Common myeloid progenitor, CD34-positive (primary cell): ENCODE measurements around the gene CDON.

Experiments used
- CTCF ChIA-PET: fragments of 350-600 bp; sonication (Branson Sonifier 250); formaldehyde crosslinking; loops from one replicate; lab custom pipeline; 2021; ENCODE audit warnings: antibody characterized with exemption; lab: Charles Lee
- POLR2A ChIA-PET: fragments of 350-600 bp; sonication (Branson Sonifier 250); formaldehyde crosslinking; loops from one replicate; lab custom pipeline; 2021; ENCODE audit warnings: antibody characterized with exemption; lab: Charles Lee
- DNase-seq, 3 donors: peaks; one replicate each; pipeline versions ENCODE4 v3.0.0 to v3.0.0-alpha.2; 2013
- H3K27ac ChIP-seq, 2 experiments: 1 replicate in 1 of 2; 2 replicates in 1 of 2; pipeline ENCODE4 v1.7.0; 2013; ENCODE audit warnings: inconsistent platforms in 2 of 2, low read length in 2 of 2, mild to moderate bottlenecking in 2 of 2, low read depth in 1 of 2, moderate library complexity in 1 of 2; ENCODE audit not compliant: severe bottlenecking in 2 of 2, insufficient read depth in 1 of 2, poor library complexity in 1 of 2
- H3K27me3 ChIP-seq, 5 experiments: replicated peaks in 2 of 5; 1 replicate in 3 of 5; 2 replicates in 2 of 5; pipeline versions ENCODE4 v1.6.1 to v1.7.0; 2013; ENCODE audit warnings: low read length in 4 of 5, mild to moderate bottlenecking in 2 of 5, moderate library complexity in 2 of 5, inconsistent platforms in 1 of 5; ENCODE audit not compliant: insufficient read depth in 5 of 5, control insufficient read depth in 4 of 5
- H3K36me3 ChIP-seq, 4 experiments: 1 replicate in 2 of 4; 2 replicates in 2 of 4; pipeline versions ENCODE4 v1.6.1 to v1.7.0; 2013; ENCODE audit warnings: low read length in 3 of 4, control low read depth in 1 of 4, mild to moderate bottlenecking in 1 of 4; ENCODE audit not compliant: control insufficient read depth in 4 of 4, insufficient read depth in 4 of 4
- H3K4me1 ChIP-seq, 4 experiments: 1 replicate in 3 of 4; 2 replicates in 1 of 4; pipeline versions ENCODE4 v1.6.1 to v1.7.1; 2013; ENCODE audit warnings: low read length in 3 of 4, mild to moderate bottlenecking in 3 of 4, control low read depth in 1 of 4, inconsistent platforms in 1 of 4, moderate library complexity in 1 of 4; ENCODE audit not compliant: control insufficient read depth in 4 of 4, insufficient read depth in 4 of 4; ENCODE audit errors: control extremely low read depth in 1 of 4
- H3K4me3 ChIP-seq, 7 experiments: 1 replicate in 4 of 7; 2 replicates in 3 of 7; pipeline versions ENCODE4 v1.5.1 to v1.7.0; 2013; ENCODE audit warnings: mild to moderate bottlenecking in 7 of 7, low read length in 6 of 7, moderate library complexity in 6 of 7, inconsistent platforms in 2 of 7, low read depth in 2 of 7, control low read depth in 1 of 7; ENCODE audit not compliant: insufficient read depth in 4 of 7, control insufficient read depth in 1 of 7; ENCODE audit errors: extremely low read depth in 1 of 7
- H3K9me3 ChIP-seq, 5 experiments: 1 replicate in 4 of 5; 2 replicates in 1 of 5; pipeline versions ENCODE4 v1.6.1 to v1.7.1; 2013; ENCODE audit warnings: low read length in 4 of 5, mild to moderate bottlenecking in 2 of 5, inconsistent platforms in 1 of 5, low read depth in 1 of 5, moderate library complexity in 1 of 5; ENCODE audit not compliant: control insufficient read depth in 4 of 5, insufficient read depth in 2 of 5; ENCODE audit errors: control extremely low read depth in 1 of 5
- WGBS: methylation state at CpG from one replicate; pipeline ENCODE4 v1.1.5; 2013; ENCODE audit not compliant: insufficient coverage; 5-methylcytosine and 5-hydroxymethylcytosine counted together

CDON gene

DNA sequence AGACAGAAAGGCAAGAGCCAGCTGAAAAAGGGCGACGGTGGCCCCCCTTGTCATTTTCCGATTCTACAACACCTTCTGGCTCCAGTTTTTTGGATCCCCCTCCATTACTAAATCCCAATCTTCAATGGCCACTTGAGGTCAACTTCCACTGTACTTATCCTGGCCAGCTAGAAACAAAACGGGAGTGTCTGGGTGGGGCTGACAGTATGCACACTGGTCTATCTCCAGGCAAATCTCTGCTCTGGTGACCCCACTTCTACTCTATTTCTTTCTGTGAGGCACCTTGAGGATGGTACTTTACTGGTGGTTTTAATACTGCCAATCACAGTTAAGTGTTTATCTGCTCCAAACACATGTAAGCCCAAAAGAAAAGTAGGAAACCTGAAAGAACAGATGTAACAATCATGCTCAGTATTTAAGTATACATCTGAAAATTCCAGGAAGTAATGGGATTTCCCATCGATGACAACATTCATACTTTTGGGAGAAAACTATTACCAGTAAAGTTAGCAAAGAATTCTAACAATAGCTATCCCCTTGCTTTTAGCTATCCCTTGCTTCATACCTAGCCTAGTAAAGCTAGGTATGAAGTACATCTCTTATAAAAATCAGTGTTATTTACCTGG, 16.0 kb downstream of the CDON start:
- Histone ChIP-seq H3K27ac (no peak overlapping the region), H3K27me3 (peaks cover 0 to 59% (median 8%) of the 10 kb centered on the region in 5 experiments), H3K4me3 (no peak overlapping the region), H3K9me3 (no peaks in the 10 kb centered on the region), H3K4me1 (no peaks in the 10 kb centered on the region), H3K36me3 (no peaks in the 10 kb centered on the region)
- WGBS, result 70% methylated on average over 5 of the region's 5 CpGs
- CTCF ChIA-PET, result no interaction called here
- POLR2A ChIA-PET, result interaction anchor here (0.6 kb wide), 1 partner anchor 71 kb away, joined by 3 read pairs; no protein-coding TSS in a partner anchor
- DNase-seq, result no peak

DNA sequence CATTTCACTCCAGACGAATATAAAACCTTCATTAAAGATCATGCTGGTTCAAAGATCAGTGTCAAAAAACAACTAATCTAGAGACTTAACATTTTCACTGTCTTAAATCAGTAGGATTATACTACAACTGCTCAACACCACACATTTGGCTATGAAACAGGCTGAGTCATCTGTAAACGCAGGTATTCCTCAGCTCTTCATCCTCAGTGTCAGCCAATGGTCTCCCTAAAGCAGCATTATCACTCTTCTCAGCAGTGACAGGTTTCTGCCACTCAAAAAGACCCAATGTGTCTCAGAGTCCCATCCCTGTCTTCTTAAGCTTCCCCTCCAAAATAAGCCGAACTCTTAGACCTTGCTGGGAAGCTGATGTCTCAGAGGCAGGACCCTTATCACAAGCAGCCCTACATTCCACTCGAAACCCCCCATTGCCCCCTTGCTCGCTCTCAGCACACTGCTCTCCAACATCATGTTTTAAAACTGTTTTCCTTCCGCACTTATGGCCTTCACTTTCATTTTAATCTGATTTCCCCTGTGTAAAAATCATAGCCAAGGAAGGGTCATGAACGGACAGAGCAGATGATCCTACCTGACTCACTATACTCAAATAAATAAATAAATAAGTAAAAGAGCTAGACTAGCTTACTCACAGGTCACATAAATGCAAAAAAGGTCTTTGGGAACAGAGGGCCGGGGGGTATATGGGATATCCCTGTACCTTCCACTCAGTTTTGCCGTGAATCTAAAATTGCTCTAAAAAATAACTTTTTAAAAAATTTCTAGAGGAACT, 23.0 kb downstream of the CDON start:
- no peaks in the 10 kb centered on the region for H3K36me3 ChIP-seq
- H3K4me1 ChIP-seq, result no peaks in the 10 kb centered on the region
- WGBS, result 89% methylated on average over 7 of the region's 9 CpGs
- H3K27me3 ChIP-seq, result peaks cover 0 to 51% (median 17%) of the 10 kb centered on the region in 5 experiments
- H3K9me3 ChIP-seq, result no peaks in the 10 kb centered on the region
- no peak for DNase-seq
- POLR2A ChIA-PET, result no interaction called here
- CTCF ChIA-PET, result no interaction called here
- no peak overlapping the region for H3K4me3 ChIP-seq
- H3K27ac ChIP-seq, result no peak overlapping the region

DNA sequence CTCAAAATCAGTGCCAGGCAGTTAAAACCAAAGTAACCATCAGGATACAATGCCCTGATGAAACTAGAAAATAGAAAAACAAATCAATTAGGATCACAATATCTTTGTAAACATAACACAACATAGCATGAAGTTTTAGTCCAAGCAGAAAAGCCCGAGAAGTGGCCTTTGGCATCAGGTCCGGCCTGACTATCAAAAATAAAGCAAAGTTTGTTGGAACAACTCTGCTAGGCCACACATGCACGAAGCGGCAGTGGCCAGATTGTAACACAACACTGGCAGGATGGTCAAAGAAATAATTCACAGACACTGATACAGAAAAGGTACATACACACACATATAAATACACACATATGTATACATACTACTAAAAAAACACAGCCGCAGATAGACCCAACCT, 26.9 kb downstream of the CDON start:
- ChIA-PET CTCF (no interaction called here), POLR2A (no interaction called here)
- H3K4me3 ChIP-seq, result no peak overlapping the region
- peaks cover 7 to 67% (median 28%) of the 10 kb centered on the region in 5 experiments for H3K27me3 ChIP-seq
- 97% methylated on average over 2 of the region's 5 CpGs for WGBS
- H3K9me3 ChIP-seq, result no peaks in the 10 kb centered on the region
- peaks cover 0 to 1% (median 0%) of the 10 kb centered on the region in 4 experiments for H3K4me1 ChIP-seq
- DNase-seq, result no peak
- H3K36me3 ChIP-seq, result no peaks in the 10 kb centered on the region
- H3K27ac ChIP-seq, result no peak overlapping the region

- 96% methylated on average over 3 of the region's 5 CpGs for WGBS
- H3K27me3 ChIP-seq, result peaks cover 7 to 70% (median 28%) of the 10 kb centered on the region in 5 experiments
Observed at GRCh38 chr11:126034933-126035425, 27.7 kb downstream of the CDON start.

GRCh38 chr11:126034039-126034932, 28.4 kb downstream of the CDON start:
- no peaks in the 10 kb centered on the region for H3K36me3 ChIP-seq
- H3K4me3 ChIP-seq, result no peak overlapping the region
- H3K27ac ChIP-seq, result no peak overlapping the region
- 11% methylated on average over 3 of the region's 10 CpGs for WGBS
- CTCF ChIA-PET, result no interaction called here
- no peak for DNase-seq
- peaks cover 0 to 1% (median 0%) of the 10 kb centered on the region in 4 experiments for H3K4me1 ChIP-seq
- H3K9me3 ChIP-seq, result no peaks in the 10 kb centered on the region
- POLR2A ChIA-PET, result no interaction called here
- peaks cover 7 to 72% (median 28%) of the 10 kb centered on the region in 5 experiments for H3K27me3 ChIP-seq

More at GRCh38 chr11:126034933-126035425, 27.7 kb downstream of the CDON start:
- Histone ChIP-seq H3K9me3 (no peaks in the 10 kb centered on the region), H3K27ac (no peak overlapping the region), H3K4me1 (peaks cover 0 to 1% (median 0%) of the 10 kb centered on the region in 4 experiments), H3K36me3 (no peaks in the 10 kb centered on the region), H3K4me3 (no peak overlapping the region)
- ChIA-PET POLR2A (no interaction called here), CTCF (no interaction called here)
- no peak for DNase-seq

DNA sequence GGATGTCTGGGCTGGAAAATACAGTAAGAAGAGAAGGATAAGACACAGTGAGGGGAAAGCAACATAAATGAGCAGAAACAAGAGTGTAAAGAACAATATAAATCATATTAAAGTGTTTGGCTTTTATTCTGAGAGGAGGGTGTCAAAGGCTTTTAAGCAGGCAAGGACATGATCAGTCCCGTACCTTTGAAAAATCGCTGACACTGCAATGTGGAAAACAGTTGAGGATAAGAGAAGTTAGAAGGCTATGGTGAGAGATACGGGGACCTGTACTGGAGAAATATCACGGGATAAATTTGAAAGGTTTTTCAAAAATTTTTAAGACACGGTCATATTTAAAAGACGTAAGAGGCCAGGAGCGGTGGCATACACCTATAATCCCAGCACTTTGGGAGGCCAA, 30.3 kb downstream of the CDON start:
- no peaks in the 10 kb centered on the region for H3K36me3 ChIP-seq
- ChIA-PET CTCF (no interaction called here), POLR2A (no interaction called here)
- H3K27ac ChIP-seq, result no peak overlapping the region
- WGBS, result 98% methylated on average over 7 of the region's 7 CpGs
- DNase-seq, result no peak
- peaks cover 7 to 70% (median 31%) of the 10 kb centered on the region in 5 experiments for H3K27me3 ChIP-seq
- peaks cover 0 to 1% (median 0%) of the 10 kb centered on the region in 4 experiments for H3K4me1 ChIP-seq
- H3K4me3 ChIP-seq, result no peak overlapping the region
- no peaks in the 10 kb centered on the region for H3K9me3 ChIP-seq
